22Rv1 (cell line): ENCODE measurements around the gene SCN7A.

Experiments
- H3K27ac ChIP-seq: fragments of 450-650 bp; 2 replicates; pipeline ENCODE4 v1.5.1; 2017
- CTCF ChIP-seq: fragments of 450-650 bp; IDR thresholded peaks from 2 replicates; pipeline ENCODE4 v1.5.1; 2017; ENCODE audit warnings: mild to moderate bottlenecking
- ZFX ChIP-seq: fragments of 450-650 bp; IDR thresholded peaks from 2 replicates; pipeline ENCODE4 v1.6.1; 2017; ENCODE audit warnings: antibody characterized with exemption, borderline replicate concordance

The SCN7A gene

DNA sequence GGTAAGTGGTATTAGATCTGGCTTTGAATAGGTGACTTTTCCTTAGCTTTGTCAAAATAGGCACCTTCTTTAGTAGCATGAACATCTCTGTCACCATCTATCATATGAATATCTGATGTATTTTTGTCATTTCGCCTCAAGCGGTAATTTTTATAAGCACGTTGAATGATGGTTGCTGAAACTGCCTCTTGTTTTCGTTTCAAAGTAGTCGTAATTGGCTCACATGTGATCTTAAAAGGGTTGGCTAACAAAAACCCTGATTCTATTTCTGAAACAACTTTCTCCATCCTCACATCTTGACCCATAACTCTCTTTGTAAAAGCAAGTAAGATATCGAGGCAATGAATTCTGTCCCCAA, 88.5 kb downstream of the SCN7A start:
- TF ChIP-seq CTCF, result no peak
- TF ChIP-seq ZFX, result no peak
- no peak overlapping the region for H3K27ac ChIP-seq

DNA sequence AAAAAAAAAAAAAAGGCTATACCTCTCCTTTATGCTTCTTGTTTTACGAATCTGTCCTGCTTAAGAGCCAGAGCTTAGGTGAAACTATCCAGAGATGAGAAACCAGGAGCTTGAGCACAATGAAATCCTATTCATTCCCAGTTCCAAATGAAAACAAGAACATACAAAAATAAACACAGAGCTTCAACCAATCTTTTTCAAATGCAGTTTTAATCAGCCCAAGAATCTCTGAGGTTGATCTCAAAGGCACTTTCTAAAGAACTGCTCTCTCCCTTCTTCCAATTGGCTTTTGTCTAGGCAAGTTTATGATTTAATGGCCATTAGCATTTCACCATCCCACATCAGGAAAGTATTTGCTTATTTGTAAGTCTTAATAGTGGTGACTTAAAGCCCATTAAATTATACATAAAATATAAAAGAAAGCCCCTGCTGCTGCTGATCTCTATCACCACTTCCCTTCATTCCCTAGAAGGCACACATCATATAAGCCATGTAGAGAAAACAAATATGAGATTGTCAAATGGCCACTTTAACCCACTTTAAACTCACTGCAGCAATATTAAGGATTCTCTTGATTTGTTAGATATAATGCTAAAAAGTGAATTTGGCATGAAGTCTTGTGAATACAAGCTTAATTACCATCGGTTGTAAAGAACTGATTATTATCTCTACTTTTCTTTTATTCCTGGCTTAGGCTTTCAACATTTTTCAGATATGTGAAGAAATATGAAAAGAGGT, 89.0 kb downstream of the SCN7A start:
- no peak overlapping the region for H3K27ac ChIP-seq
- TF ChIP-seq ZFX (no peak), CTCF (no peak)

GRCh38 chr2:166394245-166394644, 99.8 kb downstream of the SCN7A start:
- TF ChIP-seq ZFX, result no peak
- TF ChIP-seq CTCF, result no peak
- H3K27ac ChIP-seq, result no peak overlapping the region

GRCh38 chr2:166393008-166393407, 101.0 kb downstream of the SCN7A start:
- no peak overlapping the region for H3K27ac ChIP-seq
- TF ChIP-seq ZFX (no peak), CTCF (no peak)

GRCh38 chr2:166388481-166389070, 105.5 kb downstream of the SCN7A start:
- no peak for TF ChIP-seq ZFX
- no peak overlapping the region for H3K27ac ChIP-seq

GRCh38 chr2:166385313-166385712, 108.7 kb downstream of the SCN7A start:
- TF ChIP-seq CTCF, result no peak
- no peak for TF ChIP-seq ZFX
- H3K27ac ChIP-seq, result no peak overlapping the region

- no peak overlapping the region for H3K27ac ChIP-seq
- TF ChIP-seq ZFX (no peak), CTCF (peak; percentile 61)
Observed at GRCh38 chr2:166384774-166385173, 109.3 kb downstream of the SCN7A start.
